GM13977 (cell line): ENCODE measurements around the gene ATOX1.

Experiments
- DNase-seq: peaks from one replicate; pipeline ENCODE4 v3.0.0; 2012; ENCODE audit warnings: low spot score
- in situ Hi-C: fragments of 300-500 bp; cut with MboI; formaldehyde crosslinking; loops from one replicate; pipeline ENCODE4 v1.12.0; 2022; ENCODE audit warnings: low sequenced_read_pairs, low pct_unique_long_range_greater_than_20kb, mixed read lengths, inconsistent platforms; ENCODE audit not compliant: unreplicated experiment
- TF ChIP-seq, protein P1 (sequence below): IDR thresholded peaks from 2 replicates; pipeline ENCODE4 v1.5.1; 2012; ENCODE audit warnings: mild to moderate bottlenecking, control low read depth; ENCODE audit not compliant: insufficient read depth; ENCODE audit errors: extremely low read depth, missing control alignments

The ATOX1 gene

DNA sequence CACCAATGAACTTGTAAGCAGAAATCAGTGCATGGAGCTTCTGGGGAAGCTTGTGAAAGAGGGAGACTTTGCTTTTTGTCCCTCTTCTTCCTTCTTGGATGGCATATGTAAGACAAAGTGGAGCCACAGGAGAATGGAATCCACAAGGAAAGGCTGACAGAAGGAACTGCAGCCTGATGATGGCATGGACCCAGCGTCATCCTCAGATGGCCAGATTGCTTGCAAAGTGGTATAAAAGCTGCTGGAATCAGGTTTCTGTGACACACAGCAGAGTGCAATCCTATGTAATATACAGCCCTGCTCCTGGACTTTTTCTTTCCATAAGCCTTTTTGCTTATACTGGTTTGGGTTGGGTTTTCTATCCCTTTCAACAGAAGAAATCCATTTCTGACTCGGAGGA is 40.3 kb downstream of the ATOX1 start:
- TF ChIP-seq, protein P1, sequence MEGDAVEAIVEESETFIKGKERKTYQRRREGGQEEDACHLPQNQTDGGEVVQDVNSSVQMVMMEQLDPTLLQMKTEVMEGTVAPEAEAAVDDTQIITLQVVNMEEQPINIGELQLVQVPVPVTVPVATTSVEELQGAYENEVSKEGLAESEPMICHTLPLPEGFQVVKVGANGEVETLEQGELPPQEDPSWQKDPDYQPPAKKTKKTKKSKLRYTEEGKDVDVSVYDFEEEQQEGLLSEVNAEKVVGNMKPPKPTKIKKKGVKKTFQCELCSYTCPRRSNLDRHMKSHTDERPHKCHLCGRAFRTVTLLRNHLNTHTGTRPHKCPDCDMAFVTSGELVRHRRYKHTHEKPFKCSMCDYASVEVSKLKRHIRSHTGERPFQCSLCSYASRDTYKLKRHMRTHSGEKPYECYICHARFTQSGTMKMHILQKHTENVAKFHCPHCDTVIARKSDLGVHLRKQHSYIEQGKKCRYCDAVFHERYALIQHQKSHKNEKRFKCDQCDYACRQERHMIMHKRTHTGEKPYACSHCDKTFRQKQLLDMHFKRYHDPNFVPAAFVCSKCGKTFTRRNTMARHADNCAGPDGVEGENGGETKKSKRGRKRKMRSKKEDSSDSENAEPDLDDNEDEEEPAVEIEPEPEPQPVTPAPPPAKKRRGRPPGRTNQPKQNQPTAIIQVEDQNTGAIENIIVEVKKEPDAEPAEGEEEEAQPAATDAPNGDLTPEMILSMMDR, result no peak
- in situ Hi-C loops, result no loop called here
- DNase-seq, result no peak

DNA sequence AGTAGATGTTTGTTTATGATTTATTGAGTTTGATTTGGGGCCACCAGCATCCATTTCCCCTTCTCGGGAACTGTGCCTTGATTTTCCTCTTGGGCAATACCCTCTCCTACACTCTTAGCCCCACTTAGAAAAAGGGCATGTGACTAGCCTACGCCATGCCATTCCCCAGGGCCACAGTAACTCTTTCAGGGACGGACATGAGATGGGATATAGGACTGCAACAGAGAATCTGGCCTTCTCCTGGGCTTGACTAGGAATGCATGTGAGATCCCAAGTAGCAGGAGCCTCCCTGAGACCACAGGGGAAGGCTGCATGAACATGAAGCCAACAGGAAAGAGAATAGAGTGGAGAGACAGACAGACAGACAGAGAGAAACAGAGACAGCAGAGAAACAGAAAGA is 41.0 kb downstream of the ATOX1 start:
- TF ChIP-seq, protein P1, result no peak
- DNase-seq, result no peak
- in situ Hi-C loops, result no loop called here

DNA sequence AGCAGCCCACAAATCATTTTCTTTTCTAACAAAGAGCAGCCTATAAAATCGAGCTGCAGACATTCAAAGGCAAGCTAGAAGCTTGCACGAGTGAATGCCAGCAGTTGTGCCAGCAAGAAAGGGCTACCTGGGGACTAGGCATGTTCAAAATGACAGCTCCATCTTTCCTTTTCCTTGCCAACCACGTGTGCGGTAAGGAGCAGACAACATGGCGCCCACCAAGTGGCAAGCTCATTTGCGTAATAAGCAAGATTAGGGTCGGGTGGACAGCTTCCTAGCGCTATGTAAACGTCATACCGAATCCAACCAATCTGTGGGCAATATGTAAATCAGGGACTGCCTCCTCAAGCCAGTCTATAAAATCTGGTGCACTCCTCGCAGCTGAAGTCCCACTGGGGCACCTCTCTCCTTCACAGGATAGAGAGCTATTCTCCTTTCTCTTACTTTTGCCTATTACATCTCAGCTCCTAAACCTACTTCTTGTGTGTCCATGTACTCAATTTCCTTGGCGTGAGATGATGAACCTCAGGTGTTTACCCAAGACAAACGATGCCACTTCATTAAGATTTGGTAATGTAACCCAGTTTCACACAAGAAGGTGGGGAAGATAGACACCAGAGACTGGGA is 49.2 kb downstream of the ATOX1 start:
- TF ChIP-seq, protein P1, result no peak
- in situ Hi-C loops, result no loop called here
- no peak for DNase-seq

DNA sequence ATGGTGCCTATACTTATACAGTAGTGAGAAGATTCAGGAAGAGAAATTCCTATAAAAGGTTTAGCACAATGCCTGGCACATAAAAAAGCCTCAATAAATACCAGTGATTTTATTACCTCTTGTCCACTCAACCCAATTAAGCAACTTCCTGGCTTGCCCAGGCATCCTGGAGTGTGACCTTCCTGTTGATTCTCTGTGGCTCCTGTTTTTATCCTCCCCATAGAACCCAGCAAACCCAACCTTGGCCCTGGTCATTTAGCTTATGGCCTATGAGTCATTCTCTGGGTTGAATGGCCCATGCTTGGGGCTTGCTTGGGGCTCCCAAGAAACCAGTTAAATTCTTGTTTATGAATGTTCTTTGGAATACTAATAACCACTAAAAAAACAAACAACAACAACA is 50.3 kb downstream of the ATOX1 start:
- no peak for DNase-seq
- in situ Hi-C loops, result no loop called here
- TF ChIP-seq, protein P1, result no peak

DNA sequence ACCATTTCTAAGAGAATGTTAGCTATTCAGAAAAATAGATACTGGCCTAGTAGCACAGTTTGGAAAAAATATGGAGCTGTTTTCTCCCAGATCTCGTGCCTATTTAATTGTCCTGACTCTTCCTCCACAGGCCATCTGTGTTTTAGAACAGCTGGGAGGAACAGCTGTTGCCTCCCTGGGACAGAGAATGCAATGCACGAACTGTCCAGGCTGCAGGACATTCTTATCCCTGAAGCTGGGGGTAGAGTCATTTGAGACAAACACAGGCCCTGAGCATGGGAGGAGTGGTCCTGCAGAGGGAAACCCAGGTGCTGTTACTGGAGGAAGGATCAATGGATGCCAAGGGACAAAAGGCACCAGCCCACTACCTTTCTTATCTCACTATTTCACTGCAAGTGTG is 50.9 kb downstream of the ATOX1 start:
- TF ChIP-seq, protein P1, result no peak
- no peak for DNase-seq
- in situ Hi-C loops, result no loop called here

DNA sequence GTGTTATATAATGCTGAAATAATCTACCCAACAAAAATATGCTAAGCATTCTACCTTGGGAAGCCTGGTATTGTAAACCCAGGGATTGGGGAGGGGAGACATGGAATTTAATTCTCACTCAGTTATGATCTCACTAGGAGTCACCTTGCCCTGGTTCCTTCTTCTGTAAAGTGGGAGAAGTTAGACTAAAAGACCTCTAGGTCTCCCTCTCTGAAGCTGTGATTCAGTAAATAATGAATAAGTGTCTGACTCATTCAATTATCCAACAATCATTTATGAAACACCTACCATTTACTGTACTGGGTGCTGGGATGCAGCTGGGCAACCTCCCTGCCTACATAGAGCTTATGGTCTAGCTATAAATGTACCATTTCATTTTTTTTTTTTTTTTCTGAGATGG is 51.5 kb downstream of the ATOX1 start:
- TF ChIP-seq, protein P1, result no peak
- no peak for DNase-seq
- in situ Hi-C loops, result no loop called here

DNA sequence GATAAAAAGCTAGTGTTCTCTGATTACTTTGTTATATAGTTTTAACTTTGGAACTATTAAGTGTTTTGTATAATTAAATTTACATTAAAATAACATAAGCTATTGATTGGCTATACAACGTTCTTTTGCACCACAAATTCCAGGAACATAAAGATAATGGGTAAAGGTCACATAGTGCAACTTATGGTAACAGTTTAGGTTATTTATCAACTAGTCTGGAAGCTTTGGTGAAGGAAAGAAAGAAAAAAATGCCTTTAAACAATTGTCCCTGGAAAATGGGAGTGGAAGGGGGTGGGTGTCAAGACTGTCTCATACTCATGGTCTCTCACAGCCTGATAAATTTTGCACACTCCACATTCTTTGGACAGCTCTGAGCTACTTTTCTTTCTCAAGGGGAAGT is 54.7 kb downstream of the ATOX1 start:
- in situ Hi-C loops, result no loop called here
- TF ChIP-seq, protein P1, result no peak
- DNase-seq, result no peak
